Epithelial cell of esophagus (primary cell): Measurements from ENCODE around the gene TBL3.
A peak's percentile ranks its signal among the peaks of the same experiment; 100 is the strongest.

ENCODE experiments used
- DNase-seq: peaks from one replicate; pipeline ENCODE4 v3.0.0; 2010; ENCODE audit warnings: low read depth
- H3K4me3 ChIP-seq: 2 replicates; pipeline ENCODE4 v1.5.1; 2011; ENCODE audit warnings: mild to moderate bottlenecking, low read length, control low read depth
- TF ChIP-seq, protein P1 (sequence below): IDR thresholded peaks from 2 replicates; pipeline ENCODE4 v1.5.1; 2011; ENCODE audit warnings: low read depth, mild to moderate bottlenecking, low read length, control low read depth, inconsistent platforms; ENCODE audit not compliant: insufficient read depth; ENCODE audit errors: missing control alignments

TBL3 gene

DNA sequence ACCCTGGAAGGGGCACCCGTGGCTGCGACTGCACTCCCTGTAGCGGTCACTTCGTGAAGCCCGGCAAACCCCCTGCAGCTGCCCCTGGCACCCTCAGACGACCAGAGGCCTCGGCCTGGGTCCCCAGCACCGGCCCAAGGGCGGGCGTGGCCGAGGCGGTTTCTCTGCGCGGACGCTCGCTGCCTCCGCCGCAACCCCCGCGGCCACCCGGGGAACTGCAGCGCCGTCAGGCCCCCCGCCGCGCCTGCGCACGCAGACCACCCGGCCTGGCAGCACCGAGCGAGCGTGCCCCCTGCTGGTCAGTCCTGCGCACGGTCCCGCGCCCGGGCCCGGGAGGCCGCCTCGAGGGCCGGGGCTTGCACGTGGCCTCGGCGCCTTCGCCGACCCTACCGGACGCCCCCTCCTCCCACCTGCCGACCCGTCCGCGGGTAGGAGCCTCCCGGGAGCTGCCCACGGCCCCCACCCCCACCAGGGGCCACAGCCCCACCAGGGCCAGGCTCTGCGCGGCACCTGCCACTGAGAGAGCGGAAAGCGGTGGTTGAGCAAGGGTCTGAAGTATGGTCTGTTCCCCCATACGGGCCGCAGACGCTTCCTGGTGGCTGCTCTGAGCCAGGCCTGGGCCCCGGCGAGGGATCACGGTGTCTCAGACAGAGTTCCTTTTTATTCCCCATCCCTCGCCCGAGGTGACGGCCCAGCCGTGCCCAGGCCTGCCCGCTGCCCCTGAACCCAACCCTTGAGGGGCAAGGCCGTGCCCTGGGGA, 42.1 kb upstream of the TBL3 start:
- TF ChIP-seq, protein P1, sequence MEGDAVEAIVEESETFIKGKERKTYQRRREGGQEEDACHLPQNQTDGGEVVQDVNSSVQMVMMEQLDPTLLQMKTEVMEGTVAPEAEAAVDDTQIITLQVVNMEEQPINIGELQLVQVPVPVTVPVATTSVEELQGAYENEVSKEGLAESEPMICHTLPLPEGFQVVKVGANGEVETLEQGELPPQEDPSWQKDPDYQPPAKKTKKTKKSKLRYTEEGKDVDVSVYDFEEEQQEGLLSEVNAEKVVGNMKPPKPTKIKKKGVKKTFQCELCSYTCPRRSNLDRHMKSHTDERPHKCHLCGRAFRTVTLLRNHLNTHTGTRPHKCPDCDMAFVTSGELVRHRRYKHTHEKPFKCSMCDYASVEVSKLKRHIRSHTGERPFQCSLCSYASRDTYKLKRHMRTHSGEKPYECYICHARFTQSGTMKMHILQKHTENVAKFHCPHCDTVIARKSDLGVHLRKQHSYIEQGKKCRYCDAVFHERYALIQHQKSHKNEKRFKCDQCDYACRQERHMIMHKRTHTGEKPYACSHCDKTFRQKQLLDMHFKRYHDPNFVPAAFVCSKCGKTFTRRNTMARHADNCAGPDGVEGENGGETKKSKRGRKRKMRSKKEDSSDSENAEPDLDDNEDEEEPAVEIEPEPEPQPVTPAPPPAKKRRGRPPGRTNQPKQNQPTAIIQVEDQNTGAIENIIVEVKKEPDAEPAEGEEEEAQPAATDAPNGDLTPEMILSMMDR = peak; percentile 27
- peak; percentile 77 for DNase-seq
- H3K4me3 ChIP-seq = peak overlapping the region; percentile 38

DNA sequence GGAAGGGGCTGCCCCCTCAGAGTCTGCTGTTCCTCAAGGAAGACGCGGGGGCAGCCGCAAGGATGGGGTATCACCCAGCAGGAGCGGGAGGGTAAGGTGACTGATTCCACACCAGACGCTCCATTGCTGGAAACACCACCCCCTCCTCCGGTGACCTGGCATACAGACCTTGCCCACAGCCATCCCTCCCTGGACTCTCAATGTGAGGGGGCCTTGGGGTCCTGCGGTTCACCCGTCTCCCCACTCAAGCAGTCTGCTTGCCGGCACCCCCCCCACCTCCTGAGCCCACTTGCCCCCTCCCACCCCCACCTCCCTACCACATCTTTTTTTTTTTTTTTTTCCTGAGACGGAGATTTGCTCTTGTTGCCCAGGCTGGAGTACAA, 41.5 kb upstream of the TBL3 start:
- TF ChIP-seq, protein P1 = no peak
- H3K4me3 ChIP-seq = no peak overlapping the region
- no peak for DNase-seq

DNA sequence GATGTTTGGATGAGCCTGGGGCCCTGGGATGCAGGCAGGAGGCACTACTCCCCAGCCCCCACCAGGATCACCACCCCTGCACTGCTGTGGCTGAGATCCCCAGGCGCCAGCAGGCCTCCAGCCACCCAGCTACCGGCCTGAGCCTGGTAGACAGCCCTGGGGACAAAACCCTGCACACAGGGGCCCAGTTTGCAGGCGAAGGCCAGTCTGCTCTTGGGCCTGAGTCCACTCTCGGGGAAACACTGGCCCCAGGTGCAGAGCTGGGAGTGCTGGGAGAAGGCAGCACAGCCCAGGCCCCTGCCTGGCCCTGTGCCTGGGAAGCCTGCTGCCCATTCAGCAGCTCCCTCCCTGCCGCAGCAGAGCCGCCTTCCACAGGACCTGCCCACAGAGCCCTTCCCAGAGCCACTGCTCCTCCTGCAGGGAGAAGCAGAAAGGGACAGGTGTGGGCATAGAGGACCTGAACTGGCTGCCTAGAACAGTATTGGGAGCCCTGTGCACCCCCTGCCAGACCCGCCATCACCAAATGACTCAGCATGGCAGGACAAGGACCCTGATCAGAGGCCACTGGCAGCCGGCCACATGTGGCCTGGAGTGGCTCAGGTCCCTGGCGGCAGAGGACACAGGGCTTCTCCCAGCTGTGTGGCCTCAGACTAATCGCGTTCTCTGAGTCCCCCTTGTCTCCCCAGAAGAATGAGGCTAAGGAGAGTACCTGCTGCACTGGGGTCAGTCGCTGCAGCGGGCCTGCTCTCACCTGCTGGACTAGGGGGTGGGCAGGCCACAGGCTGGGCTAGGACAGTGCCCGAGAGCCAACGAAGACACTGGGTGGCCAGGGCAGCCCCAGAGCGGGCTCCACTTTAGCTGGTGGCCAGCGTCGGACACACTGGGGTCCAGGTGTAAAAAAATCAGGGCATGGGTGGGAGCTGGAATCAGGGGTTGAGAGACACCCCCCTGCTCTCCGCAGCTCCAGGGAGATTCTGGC, 39.5 kb upstream of the TBL3 start:
- peak; percentile 53 for DNase-seq
- TF ChIP-seq, protein P1 = peak; percentile 63
- H3K4me3 ChIP-seq = no peak overlapping the region

DNA sequence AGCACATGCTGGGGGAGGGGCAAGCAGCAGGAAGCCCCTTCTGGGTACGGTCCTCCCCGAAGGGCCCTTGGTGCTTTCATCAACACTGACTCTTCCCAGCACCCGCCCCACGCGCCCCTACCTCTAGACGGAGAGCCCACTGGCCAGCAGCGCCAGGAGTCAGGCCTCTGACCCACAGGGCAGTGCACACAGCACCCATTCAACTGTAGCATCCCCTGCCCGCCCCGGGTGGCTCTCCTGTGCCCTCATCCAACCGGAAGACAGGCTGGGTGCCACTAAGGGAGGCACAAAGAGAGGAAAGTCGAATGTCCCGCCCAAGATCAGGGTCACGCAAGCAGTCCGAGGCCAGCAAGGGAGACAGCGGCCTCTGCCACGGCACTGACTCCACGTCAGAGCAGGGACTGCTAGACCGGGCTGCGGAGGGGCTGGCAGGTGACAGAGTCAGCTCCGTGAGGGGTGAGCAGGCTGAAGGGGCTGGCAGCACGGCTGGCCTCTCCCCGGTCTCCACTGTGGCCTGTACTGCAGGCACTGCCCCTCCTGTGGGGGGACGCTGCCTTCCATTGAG, 38.7 kb upstream of the TBL3 start:
- no peak overlapping the region for H3K4me3 ChIP-seq
- TF ChIP-seq, protein P1 = no peak

DNA sequence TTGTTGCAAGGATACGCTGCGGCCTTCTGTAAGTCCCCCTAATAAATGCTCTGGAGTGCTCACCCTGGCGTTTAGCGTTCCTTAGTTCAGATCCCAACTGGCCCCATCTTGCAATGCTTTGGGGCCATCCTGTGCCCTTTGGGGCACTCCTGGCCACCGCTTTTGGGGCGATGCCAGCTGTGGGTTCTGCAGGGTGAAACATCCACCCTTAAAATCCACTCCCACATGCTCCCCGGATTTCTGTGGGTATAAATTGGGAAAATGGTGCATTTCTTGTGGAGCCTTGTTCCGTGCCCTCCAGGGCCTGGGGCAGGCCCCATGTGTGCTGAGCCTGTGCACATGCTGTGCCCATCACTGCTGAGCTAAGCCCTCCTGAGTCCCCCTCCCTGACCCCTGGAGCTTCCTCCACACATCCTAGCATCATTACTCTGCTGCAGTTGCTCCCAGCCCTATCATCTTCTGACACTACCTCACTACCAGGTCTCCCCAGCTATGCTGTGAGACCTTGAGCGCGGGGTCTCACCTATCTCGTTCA, 34.8 kb upstream of the TBL3 start:
- no peak for DNase-seq
- TF ChIP-seq, protein P1 = no peak
- no peak overlapping the region for H3K4me3 ChIP-seq

More for the DNA sequence above, 38.7 kb upstream of the TBL3 start:
- no peak for DNase-seq

DNA sequence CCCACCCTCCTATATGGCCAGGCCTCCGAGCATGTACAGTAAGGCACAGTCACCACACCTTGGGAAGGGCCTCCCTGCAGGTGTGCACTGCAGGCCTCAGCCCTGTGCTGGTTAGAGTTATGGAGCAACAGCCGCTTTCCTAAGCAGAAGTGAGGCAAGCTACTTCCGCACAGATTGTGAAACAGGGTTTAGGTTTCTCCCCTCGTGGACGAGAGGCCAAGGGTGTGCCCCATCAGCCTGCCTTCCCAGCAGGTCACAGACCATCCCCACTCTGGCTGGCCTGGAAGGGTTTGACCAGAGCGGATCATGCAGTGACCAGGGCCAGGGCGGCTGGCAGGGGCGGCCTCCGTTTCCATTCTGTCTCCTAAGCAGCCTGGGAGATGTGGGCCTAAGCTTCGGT, 33.5 kb upstream of the TBL3 start:
- no peak for DNase-seq
- no peak overlapping the region for H3K4me3 ChIP-seq
- TF ChIP-seq, protein P1 = no peak
